Aortic smooth muscle cell (primary cell): Measurements from ENCODE around the gene SPTAN1. TPM values are rescaled to one million over a fixed set of nuclear protein-coding genes. Genes with fewer than 3 reads are reported as not detected.

Experiments
- total RNA-seq: library from RNA; depleted of rRNA; stranded (reverse); fragments of >200 nt; gene quantifications from 2 replicates; pipeline ENCODE4 v1.2.3, GENCODE V29; 2014

Gene SPTAN1
- 514 and 596 TPM in 2 replicates for total RNA-seq

DNA sequence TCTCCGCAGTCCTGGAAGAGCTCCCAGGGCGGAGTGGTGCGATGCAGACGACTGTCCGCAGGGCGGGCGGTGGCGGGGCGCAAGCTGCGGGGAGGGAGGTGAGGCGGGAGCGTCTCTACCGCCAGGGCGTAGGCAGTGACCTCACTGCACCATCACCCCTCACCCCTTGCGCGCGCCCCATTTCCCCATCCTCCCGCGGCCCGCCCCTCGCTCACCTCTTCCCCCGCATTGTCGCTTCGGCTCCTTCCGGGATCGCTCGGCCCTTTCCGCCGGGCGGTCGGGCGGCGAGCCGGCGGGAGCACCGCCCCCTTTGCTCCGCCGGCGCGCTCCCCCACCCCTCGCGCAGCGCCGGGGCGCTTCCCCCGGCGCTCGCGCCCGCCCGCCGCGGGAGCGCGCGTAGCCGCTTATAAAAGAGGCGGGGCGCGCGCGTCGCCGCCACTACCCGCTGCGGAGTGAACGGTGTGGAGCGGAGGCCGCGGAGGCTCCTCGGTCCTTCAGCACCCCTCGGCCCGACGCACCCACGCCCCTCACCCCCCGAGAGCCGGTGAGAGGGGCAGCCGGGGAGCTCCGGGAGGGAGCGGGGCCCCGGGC is at the start of gene SPTAN1:
Gene SPTAN1 (plus strand): TSS at position 435 of the 591 bp plus-strand sequence. CDS start 14,154 bp downstream, outside the sequence.

DNA sequence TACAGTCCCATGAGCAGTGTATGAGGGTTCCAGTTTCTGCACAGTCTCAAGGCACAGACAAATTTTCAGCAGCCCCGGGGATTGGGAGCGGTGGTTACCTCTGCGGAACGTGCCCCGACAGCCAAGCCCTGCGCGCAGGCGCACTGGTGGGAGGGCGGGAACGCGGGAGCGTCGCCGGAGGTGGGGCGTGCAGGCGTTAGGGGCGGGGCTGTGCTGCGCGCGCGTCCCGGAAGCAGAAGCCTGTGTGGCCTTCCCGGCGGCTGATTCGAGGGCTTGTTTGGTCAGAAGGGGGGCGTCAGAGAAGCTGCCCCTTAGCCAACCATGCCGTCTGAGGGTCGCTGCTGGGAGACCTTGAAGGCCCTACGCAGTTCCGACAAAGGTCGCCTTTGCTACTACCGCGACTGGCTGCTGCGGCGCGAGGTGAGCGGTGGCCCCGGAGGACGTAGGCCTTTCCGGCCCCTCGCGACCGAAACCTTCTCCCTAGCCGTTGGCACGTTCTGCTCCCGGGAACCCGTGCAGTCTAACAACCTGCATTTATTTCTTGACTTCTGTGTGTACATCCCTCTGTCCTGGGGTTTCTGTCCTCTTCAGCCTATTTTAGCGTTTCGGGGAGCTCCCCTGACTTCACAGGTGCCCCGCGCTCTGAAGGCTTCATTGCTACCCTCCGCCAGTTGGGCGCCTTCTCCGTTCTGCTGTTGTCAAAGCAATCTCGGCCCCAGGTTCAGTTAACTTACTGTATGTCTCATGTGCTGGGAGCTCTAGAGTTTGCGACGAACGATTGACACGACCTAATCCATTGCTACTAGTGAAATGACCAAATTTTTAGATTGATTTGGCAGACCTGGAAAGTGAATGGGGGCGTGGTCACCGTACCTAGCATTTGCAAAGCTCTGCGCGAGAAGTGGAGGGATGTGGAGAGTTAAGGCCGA is 47.6 kb upstream of the SPTAN1 start, which contains the start of gene GLE1:
Gene GLE1 (plus strand): TSS at position 235 of the 929 bp plus-strand sequence. CDS start 87 bp downstream, at position 322.

DNA sequence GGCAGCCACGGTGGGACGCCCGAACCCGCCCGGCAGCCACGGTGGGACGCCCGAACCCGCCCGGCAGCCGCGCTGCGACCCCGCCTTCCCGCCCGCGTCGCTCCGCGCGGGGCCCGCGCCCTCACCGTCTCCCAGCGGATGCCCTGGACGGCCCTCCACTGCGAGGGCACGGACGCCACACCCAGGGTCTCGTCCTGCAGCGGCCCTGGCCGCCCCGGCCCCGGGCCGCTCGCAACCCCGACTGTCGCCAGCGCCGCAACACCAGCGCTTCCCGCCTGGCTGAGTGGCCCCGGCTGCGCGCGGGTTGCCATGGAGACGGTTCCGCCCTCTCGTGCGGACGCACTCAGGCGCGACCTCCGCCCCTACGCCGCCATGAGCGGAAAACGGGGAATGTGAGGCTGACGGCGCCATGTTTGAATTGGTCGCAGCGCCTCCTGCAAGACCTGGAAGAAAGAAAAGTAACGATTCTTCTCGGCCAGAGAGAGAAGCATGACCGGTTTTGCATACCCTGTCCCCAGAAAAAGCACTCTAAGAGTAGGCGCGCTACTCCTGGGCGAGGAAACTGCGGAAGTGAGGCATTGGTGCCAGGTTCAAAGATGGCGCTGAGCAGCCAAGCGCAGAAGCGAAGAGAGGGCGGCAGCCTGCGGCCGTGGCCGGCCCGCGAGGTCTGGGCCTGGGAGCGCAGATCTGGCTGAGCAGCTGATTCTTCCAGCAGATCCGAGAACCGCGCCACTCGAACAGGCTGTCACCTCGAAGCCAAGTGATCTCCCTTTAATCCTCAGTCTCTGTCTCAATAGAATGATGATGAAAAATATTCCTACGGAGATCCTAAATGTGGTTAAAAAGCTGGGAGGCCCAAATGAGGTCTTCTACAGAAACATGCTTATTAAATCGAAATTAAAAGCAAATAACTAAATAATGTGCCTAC is 104.3 kb downstream of the SPTAN1 start, which contains the start of gene DYNC2I2:
Gene DYNC2I2 (minus strand): TSS at position 432 of the 928 bp plus-strand sequence. CDS start 121 bp downstream, at position 311.

Other genes starting within 250 kb of the SPTAN1 start
- gene TRUB2, start 230.1 kb upstream of the SPTAN1 start, total RNA-seq: 20.2 and 22.5 TPM in 2 replicates
- 20.6 and 22.8 TPM in 2 replicates for gene COQ4, start 229.7 kb upstream of the SPTAN1 start, total RNA-seq
- 18.6 and 21.1 TPM in 2 replicates for gene SLC27A4, start 212.1 kb upstream of the SPTAN1 start, total RNA-seq
- gene URM1, start 181.2 kb upstream of the SPTAN1 start, total RNA-seq: 32.2 and 40.7 TPM in 2 replicates
- gene CERCAM, start 131.7 kb upstream of the SPTAN1 start, total RNA-seq: 67.5 and 84.1 TPM in 2 replicates
- 38.3 and 52.2 TPM in 2 replicates for gene ODF2, start 96.6 kb upstream of the SPTAN1 start, total RNA-seq
- gene GLE1, start 47.9 kb upstream of the SPTAN1 start, total RNA-seq: 21.6 and 27.0 TPM in 2 replicates
- 56.8 and 67.6 TPM in 2 replicates for gene DYNC2I2, start 104.3 kb downstream of the SPTAN1 start, total RNA-seq
- 652 and 693 TPM in 2 replicates for gene SET, start 136.6 kb downstream of the SPTAN1 start, total RNA-seq
- gene PKN3, start 149.9 kb downstream of the SPTAN1 start, total RNA-seq: 2.8 TPM in 2 replicates
- 23.3 and 27.0 TPM in 2 replicates for gene ZDHHC12, start 171.5 kb downstream of the SPTAN1 start, total RNA-seq
- 16.4 and 22.1 TPM in 2 replicates for gene ZER1, start 219.3 kb downstream of the SPTAN1 start, total RNA-seq
- 10.2 and 10.9 TPM in 2 replicates for gene TBC1D13, start 234.7 kb downstream of the SPTAN1 start, total RNA-seq